ENCODE measurements around the gene TRAPPC2L. TPM values are rescaled to one million over a fixed set of nuclear protein-coding genes. Genes with fewer than 3 reads are reported as not detected.

TRAPPC2L gene
- total and polyA plus RNA-seq, 2 experiments from 2014 or later: 59.3 to 167 TPM

- H3K27ac ChIP-seq (ENCODE audit: low read depth): no peak overlapping the region
- H2AFZ ChIP-seq: no peak overlapping the region
- ATAC-seq (no peak), DNase-seq (ENCODE audit: low spot score) (no peak)
- no peak overlapping the region for H3K4me3 Mint-ChIP-seq
- no peaks in the 10 kb centered on the region for H3K4me1 ChIP-seq (ENCODE audit: insufficient read depth)
- no peaks in the 10 kb centered on the region for H4K20me1 ChIP-seq (replicated peaks; ENCODE audit: insufficient read depth)
- H3K27me3 Mint-ChIP-seq (ENCODE audit: insufficient read depth, low read depth, poor library complexity): peaks cover 20% of the 10 kb centered on the region
- peaks cover 8% of the 10 kb centered on the region for H3K9me3 Mint-ChIP-seq
- H3K27me3 ChIP-seq (ENCODE audit: insufficient read depth): no peaks in the 10 kb centered on the region
- H3K9me2 ChIP-seq (ENCODE audit: insufficient read depth): no peaks in the 10 kb centered on the region
- H3K36me3 ChIP-seq (ENCODE audit: insufficient read depth): no peaks in the 10 kb centered on the region
- H3K79me2 ChIP-seq (replicated peaks; ENCODE audit: insufficient read depth): no peaks in the 10 kb centered on the region
- no peak overlapping the region for H3K4me2 ChIP-seq
- H3F3A ChIP-seq (replicated peaks; ENCODE audit: low read depth): no peaks in the 10 kb centered on the region
- H3K36me3 Mint-ChIP-seq (ENCODE audit: low read depth): peaks cover 3% of the 10 kb centered on the region; the same call in 1 of the 3 replicates
- TF ChIP-seq REST (IDR thresholded peaks at IDR 0.05; ENCODE audit: unreplicated experiment) (no peak), ZNF114 (CRISPR knock-in tag; IDR thresholded peaks at IDR 0.05) (no peak), STAT1 (IDR thresholded peaks at IDR 0.05; ENCODE audit: unreplicated experiment) (no peak), EZH2 (IDR thresholded peaks at IDR 0.05; ENCODE audit: low read depth, unreplicated experiment) (no peak)
- H3K4me3 ChIP-seq: no peak overlapping the region
- peaks cover 2% of the 10 kb centered on the region; the same call in 1 of the 3 replicates for H3K4me1 Mint-ChIP-seq
- no peak overlapping the region for H3K27ac Mint-ChIP-seq
These were observed 31.1 kb downstream of the TRAPPC2L start for GRCh38 chr16:88888057-88888456.

- Histone ChIP-seq H3K4me2 (no peak overlapping the region), H3K36me3 (ENCODE audit: insufficient read depth) (no peaks in the 10 kb centered on the region), H3K79me2 (replicated peaks; ENCODE audit: insufficient read depth) (no peaks in the 10 kb centered on the region), H4K20me1 (replicated peaks; ENCODE audit: insufficient read depth) (no peaks in the 10 kb centered on the region), H3K27me3 (ENCODE audit: insufficient read depth) (no peaks in the 10 kb centered on the region), H3K9me2 (ENCODE audit: insufficient read depth) (no peaks in the 10 kb centered on the region), H3F3A (replicated peaks; ENCODE audit: low read depth) (no peaks in the 10 kb centered on the region), H2AFZ (no peak overlapping the region), H3K4me1 (ENCODE audit: insufficient read depth) (no peaks in the 10 kb centered on the region), H3K27ac (ENCODE audit: low read depth) (no peak overlapping the region), H3K4me3 (no peak overlapping the region)
- no peak overlapping the region for H3K4me3 Mint-ChIP-seq
- no peak for ATAC-seq
- peaks cover 2% of the 10 kb centered on the region; the same call in 1 of the 3 replicates for H3K4me1 Mint-ChIP-seq
- DNase-seq (ENCODE audit: low spot score): no peak
- no peak overlapping the region for H3K27ac Mint-ChIP-seq
- H3K36me3 Mint-ChIP-seq (ENCODE audit: low read depth): peaks cover 3% of the 10 kb centered on the region; the same call in 1 of the 3 replicates
- H3K27me3 Mint-ChIP-seq (ENCODE audit: insufficient read depth, low read depth, poor library complexity): peaks cover 20% of the 10 kb centered on the region
- H3K9me3 Mint-ChIP-seq: peaks cover 8% of the 10 kb centered on the region
- TF ChIP-seq EZH2phosphoT487 (IDR thresholded peaks at IDR 0.05; ENCODE audit: unreplicated experiment) (no peak), EZH2 (IDR thresholded peaks at IDR 0.05; ENCODE audit: low read depth, unreplicated experiment) (no peak), REST (IDR thresholded peaks at IDR 0.05; ENCODE audit: unreplicated experiment) (no peak), ZNF331 (CRISPR knock-in tag; IDR thresholded peaks at IDR 0.05; ENCODE audit: low read depth) (no peak), CTCF (conservative IDR thresholded peaks at IDR 0.05; ENCODE audit: low read depth in 2 of 2) (no peak)
These were observed 31.8 kb downstream of the TRAPPC2L start for GRCh38 chr16:88888461-88889387.
